Natural killer cell (primary cell): ENCODE data around the gene RAB20. TPM values are rescaled to one million over a fixed set of nuclear protein-coding genes. Genes with fewer than 3 reads are reported as not detected.

Experiments
- ATAC-seq, 3 donors: fragments of 150-1000 bp in 2 of 3; fragments of 200-7000 bp in 1 of 3; cut with Tn5 transposase; 1 replicate in 1 of 3; 2 replicates in 2 of 3; pipeline ENCODE4 v1.10.0; 2021; ENCODE audit warnings: mild to moderate bottlenecking in 2 of 3, moderate library complexity in 2 of 3
- DNase-seq, 2 donors: peaks; one replicate each; pipeline versions ENCODE4 v3.0.0 to v3.0.0-alpha.2; 2013 to 2021; ENCODE audit warnings: mixed read lengths in 1 of 2
- H3K27ac ChIP-seq: one replicate; pipeline ENCODE4 v1.5.1; 2013; ENCODE audit warnings: mild to moderate bottlenecking, low read length
- H3K27me3 ChIP-seq: one replicate; pipeline ENCODE4 v1.6.1; 2013; ENCODE audit warnings: low read length; ENCODE audit not compliant: control insufficient read depth, insufficient read depth
- H3K36me3 ChIP-seq: one replicate; pipeline ENCODE4 v1.6.1; 2013; ENCODE audit warnings: low read length; ENCODE audit not compliant: control insufficient read depth, insufficient read depth
- H3K4me1 ChIP-seq: one replicate; pipeline ENCODE4 v1.6.1; 2013; ENCODE audit warnings: low read length; ENCODE audit not compliant: control insufficient read depth, insufficient read depth
- H3K4me3 ChIP-seq: one replicate; pipeline ENCODE4 v1.5.1; 2013; ENCODE audit warnings: low read length
- H3K9me3 ChIP-seq: one replicate; pipeline ENCODE4 v1.6.1; 2013; ENCODE audit warnings: low read length; ENCODE audit not compliant: control insufficient read depth, insufficient read depth
- H3K27ac Mint-ChIP-seq, 2 donors: one replicate each; pipeline ENCODE4 v1.8.0; 2022; ENCODE audit warnings: mild to moderate bottlenecking in 2 of 2, mixed read lengths in 2 of 2, moderate library complexity in 1 of 2
- H3K27me3 Mint-ChIP-seq, 2 donors: one replicate each; pipeline ENCODE4 v1.8.0; 2022; ENCODE audit warnings: low read depth in 2 of 2, mixed read lengths in 2 of 2
- H3K36me3 Mint-ChIP-seq: one replicate; pipeline ENCODE4 v1.8.0; 2022; ENCODE audit warnings: mixed read lengths
- H3K4me1 Mint-ChIP-seq, 2 donors: one replicate each; pipeline ENCODE4 v1.8.0; 2022; ENCODE audit warnings: mixed read lengths in 2 of 2
- H3K4me3 Mint-ChIP-seq: one replicate; pipeline ENCODE4 v1.8.0; 2022; ENCODE audit warnings: mild to moderate bottlenecking, moderate library complexity, mixed read lengths
- H3K9me3 Mint-ChIP-seq, 2 donors: one replicate each; pipeline ENCODE4 v1.8.0; 2022; ENCODE audit warnings: mixed read lengths in 2 of 2
- WGBS: methylation state at CpG from one replicate; pipeline ENCODE4 v1.1.7; 2013; ENCODE audit warnings: missing lambda C conversion rate; ENCODE audit not compliant: insufficient coverage; 5-methylcytosine and 5-hydroxymethylcytosine counted together
- intact Hi-C: fragments of 100-400 bp; cut with micrococcal nuclease; formaldehyde crosslinking; loops from one replicate; pipeline ENCODE4 v1.14.2; 2022
- total RNA-seq, 4 donors: library from RNA; stranded (reverse); fragments of 120-200 nt in 1 of 4; gene quantifications; one replicate each; pipeline versions ENCODE4 v1.2.3 to v1.2.4, GENCODE V29; 2013 to 2022
- TF ChIP-seq, protein P1 (sequence below): fragments of 200-600 bp; IDR thresholded peaks from one replicate; pipeline ENCODE4 v1.8.0; 2022; ENCODE audit warnings: antibody characterized with exemption

The RAB20 gene
- total RNA-seq, 3 donors from 2014 or later (not counting 1 experiment from before 2014, with no cell fraction given) = 1.0 to 3.3 (median 1.2) TPM

- no peaks in the 10 kb centered on the region for H3K36me3 ChIP-seq
- no peak overlapping the region for H3K27ac ChIP-seq
- 82% methylated on average over 8 of the region's 9 CpGs for WGBS
- TF ChIP-seq, protein P1, sequence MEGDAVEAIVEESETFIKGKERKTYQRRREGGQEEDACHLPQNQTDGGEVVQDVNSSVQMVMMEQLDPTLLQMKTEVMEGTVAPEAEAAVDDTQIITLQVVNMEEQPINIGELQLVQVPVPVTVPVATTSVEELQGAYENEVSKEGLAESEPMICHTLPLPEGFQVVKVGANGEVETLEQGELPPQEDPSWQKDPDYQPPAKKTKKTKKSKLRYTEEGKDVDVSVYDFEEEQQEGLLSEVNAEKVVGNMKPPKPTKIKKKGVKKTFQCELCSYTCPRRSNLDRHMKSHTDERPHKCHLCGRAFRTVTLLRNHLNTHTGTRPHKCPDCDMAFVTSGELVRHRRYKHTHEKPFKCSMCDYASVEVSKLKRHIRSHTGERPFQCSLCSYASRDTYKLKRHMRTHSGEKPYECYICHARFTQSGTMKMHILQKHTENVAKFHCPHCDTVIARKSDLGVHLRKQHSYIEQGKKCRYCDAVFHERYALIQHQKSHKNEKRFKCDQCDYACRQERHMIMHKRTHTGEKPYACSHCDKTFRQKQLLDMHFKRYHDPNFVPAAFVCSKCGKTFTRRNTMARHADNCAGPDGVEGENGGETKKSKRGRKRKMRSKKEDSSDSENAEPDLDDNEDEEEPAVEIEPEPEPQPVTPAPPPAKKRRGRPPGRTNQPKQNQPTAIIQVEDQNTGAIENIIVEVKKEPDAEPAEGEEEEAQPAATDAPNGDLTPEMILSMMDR = no peak
- no peak overlapping the region for H3K4me3 ChIP-seq
- no peaks in the 10 kb centered on the region for H3K27me3 Mint-ChIP-seq
- no peak overlapping the region for H3K4me3 Mint-ChIP-seq
- DNase-seq = no peak
- no peaks in the 10 kb centered on the region for H3K36me3 Mint-ChIP-seq
- H3K4me1 ChIP-seq = peaks cover 9% of the 10 kb centered on the region
- intact Hi-C loops = no loop called here
- no peak overlapping the region for H3K27ac Mint-ChIP-seq
- H3K9me3 ChIP-seq = no peaks in the 10 kb centered on the region
- H3K9me3 Mint-ChIP-seq = no peaks in the 10 kb centered on the region
- no peak for ATAC-seq
- H3K4me1 Mint-ChIP-seq = no peaks in the 10 kb centered on the region
- H3K27me3 ChIP-seq = no peaks in the 10 kb centered on the region
These were observed 29.8 kb downstream of the RAB20 start for GRCh38 chr13:110531671-110532083.

DNA sequence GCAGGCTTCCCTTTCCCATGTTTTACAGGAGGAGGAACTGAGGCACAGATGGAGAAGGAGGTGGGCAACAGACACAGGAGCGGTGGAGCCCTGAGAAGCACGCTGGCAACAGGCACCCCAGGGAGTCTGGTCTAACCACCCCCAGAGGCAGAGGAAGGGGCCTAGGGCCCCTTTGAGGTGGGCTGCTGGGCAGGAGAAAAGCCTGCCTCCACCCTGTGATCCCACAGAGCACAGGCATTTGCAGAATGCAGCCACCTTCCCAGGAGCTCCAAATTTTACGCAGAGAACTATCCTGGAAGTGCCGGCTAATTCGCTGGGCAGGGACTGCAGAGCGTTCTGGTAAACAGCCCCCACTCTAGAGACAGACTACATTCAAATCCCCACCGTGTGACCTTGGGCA is 30.4 kb downstream of the RAB20 start:
- Histone ChIP-seq H3K27ac (no peak overlapping the region), H3K9me3 (no peaks in the 10 kb centered on the region), H3K4me3 (no peak overlapping the region), H3K36me3 (no peaks in the 10 kb centered on the region), H3K4me1 (peaks cover 11% of the 10 kb centered on the region), H3K27me3 (no peaks in the 10 kb centered on the region)
- H3K36me3 Mint-ChIP-seq = no peaks in the 10 kb centered on the region
- DNase-seq = no peak
- no peak overlapping the region for H3K4me3 Mint-ChIP-seq
- H3K27ac Mint-ChIP-seq = no peak overlapping the region
- intact Hi-C loops = no loop called here
- no peaks in the 10 kb centered on the region for H3K4me1 Mint-ChIP-seq
- ATAC-seq = no peak
- no peaks in the 10 kb centered on the region for H3K27me3 Mint-ChIP-seq
- 89% methylated on average over 7 of the region's 7 CpGs for WGBS
- TF ChIP-seq, protein P1 = no peak
- no peaks in the 10 kb centered on the region for H3K9me3 Mint-ChIP-seq

GRCh38 chr13:110529522-110530311 is 31.8 kb downstream of the RAB20 start:
- Histone ChIP-seq H3K9me3 (no peaks in the 10 kb centered on the region), H3K4me1 (peaks cover 19% of the 10 kb centered on the region), H3K27me3 (no peaks in the 10 kb centered on the region), H3K4me3 (no peak overlapping the region), H3K36me3 (no peaks in the 10 kb centered on the region), H3K27ac (no peak overlapping the region)
- WGBS = 84% methylated on average over 15 of the region's 23 CpGs
- Mint-ChIP-seq H3K36me3 (no peaks in the 10 kb centered on the region), H3K27ac (no peak overlapping the region), H3K27me3 (no peaks in the 10 kb centered on the region), H3K9me3 (no peaks in the 10 kb centered on the region), H3K4me1 (peaks cover 4 to 8% of the 10 kb centered on the region in 2 donors), H3K4me3 (no peak overlapping the region)
- intact Hi-C loops = no loop called here
- DNase-seq = no peak
- TF ChIP-seq, protein P1 = no peak
- ATAC-seq = no peak

- H3K27me3 ChIP-seq = no peaks in the 10 kb centered on the region
- ATAC-seq (no peak), DNase-seq (no peak)
- H3K36me3 ChIP-seq = no peaks in the 10 kb centered on the region
- no peak overlapping the region for H3K27ac ChIP-seq
- no peak overlapping the region for H3K4me3 ChIP-seq
- H3K9me3 ChIP-seq = no peaks in the 10 kb centered on the region
- TF ChIP-seq, protein P1 = no peak
- WGBS = 94% methylated on average over 6 of the region's 6 CpGs
- no peak overlapping the region for H3K27ac Mint-ChIP-seq
- no peaks in the 10 kb centered on the region for H3K27me3 Mint-ChIP-seq
- no peaks in the 10 kb centered on the region for H3K9me3 Mint-ChIP-seq
- no peak overlapping the region for H3K4me3 Mint-ChIP-seq
- peaks cover 10 to 15% of the 10 kb centered on the region in 2 donors for H3K4me1 Mint-ChIP-seq
- no peaks in the 10 kb centered on the region for H3K36me3 Mint-ChIP-seq
- peaks cover 27% of the 10 kb centered on the region for H3K4me1 ChIP-seq
- intact Hi-C loops = no loop called here
These were observed 32.6 kb downstream of the RAB20 start for GRCh38 chr13:110528911-110529310.
